ENCODE measurements around the gene MEX3D.
"Not testable (repeated sequence)": the region's sequence is repeated elsewhere in the genome, so short reads cannot be mapped to it uniquely, and the experiment has no call there.

MEX3D gene

DNA sequence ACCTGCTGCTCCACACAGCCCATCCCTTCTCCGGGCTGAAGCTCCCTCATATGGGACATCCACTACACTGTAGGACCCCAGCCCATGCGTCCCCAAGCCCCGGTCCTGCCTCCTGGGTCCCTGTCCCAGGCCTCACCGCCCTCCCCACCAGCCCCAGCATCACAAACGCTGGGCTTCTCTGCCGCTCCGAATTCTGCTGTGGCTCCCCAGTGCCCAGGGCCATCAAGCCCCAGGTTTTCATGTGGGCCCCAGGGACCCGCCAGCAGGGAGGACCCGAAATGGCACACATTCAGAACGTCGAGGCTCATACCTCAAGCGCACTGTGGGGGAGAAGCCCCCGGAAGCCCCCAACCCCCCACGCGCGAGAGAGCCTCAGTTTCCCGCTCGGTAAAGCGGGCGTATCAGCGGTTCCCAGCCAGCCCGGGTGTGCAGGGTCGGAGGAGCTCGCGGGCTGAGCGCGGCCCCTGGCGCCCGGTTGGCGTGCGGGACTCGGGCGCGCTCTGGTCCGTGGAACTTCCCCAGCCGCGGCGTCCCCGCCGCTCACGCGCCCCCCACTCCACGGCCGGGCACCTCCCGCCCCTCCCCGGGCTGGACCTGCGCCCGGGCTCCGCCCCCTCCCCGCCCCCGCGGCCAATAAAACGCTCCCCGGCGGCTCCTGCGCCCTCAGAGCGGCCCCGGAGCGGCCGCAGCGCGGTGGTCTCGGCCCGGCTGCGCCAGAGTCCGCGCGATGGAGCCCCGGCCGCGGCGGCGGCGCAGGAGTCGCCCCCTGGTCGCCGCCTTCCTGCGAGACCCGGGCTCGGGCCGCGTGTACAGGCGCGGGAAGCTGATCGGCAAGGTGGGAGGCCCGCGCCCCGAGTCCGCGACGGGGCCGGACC is 44.5 kb downstream of the MEX3D start, which contains the start of gene PLK5:
Gene PLK5 (plus strand): TSS at position 666 of the 875 bp plus-strand sequence. CDS start 2,920 bp downstream, outside the sequence.
- DNase-seq (ENCODE audit: low read depth) = no peak
- TF ChIP-seq, protein P1, sequence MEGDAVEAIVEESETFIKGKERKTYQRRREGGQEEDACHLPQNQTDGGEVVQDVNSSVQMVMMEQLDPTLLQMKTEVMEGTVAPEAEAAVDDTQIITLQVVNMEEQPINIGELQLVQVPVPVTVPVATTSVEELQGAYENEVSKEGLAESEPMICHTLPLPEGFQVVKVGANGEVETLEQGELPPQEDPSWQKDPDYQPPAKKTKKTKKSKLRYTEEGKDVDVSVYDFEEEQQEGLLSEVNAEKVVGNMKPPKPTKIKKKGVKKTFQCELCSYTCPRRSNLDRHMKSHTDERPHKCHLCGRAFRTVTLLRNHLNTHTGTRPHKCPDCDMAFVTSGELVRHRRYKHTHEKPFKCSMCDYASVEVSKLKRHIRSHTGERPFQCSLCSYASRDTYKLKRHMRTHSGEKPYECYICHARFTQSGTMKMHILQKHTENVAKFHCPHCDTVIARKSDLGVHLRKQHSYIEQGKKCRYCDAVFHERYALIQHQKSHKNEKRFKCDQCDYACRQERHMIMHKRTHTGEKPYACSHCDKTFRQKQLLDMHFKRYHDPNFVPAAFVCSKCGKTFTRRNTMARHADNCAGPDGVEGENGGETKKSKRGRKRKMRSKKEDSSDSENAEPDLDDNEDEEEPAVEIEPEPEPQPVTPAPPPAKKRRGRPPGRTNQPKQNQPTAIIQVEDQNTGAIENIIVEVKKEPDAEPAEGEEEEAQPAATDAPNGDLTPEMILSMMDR (conservative IDR thresholded peaks at IDR 0.05; ENCODE audit: low read depth, low read length) = no peak
- no peak within 1 kb of the TSS for H3K4me3 ChIP-seq (ENCODE audit: low read depth, low read length)

DNA sequence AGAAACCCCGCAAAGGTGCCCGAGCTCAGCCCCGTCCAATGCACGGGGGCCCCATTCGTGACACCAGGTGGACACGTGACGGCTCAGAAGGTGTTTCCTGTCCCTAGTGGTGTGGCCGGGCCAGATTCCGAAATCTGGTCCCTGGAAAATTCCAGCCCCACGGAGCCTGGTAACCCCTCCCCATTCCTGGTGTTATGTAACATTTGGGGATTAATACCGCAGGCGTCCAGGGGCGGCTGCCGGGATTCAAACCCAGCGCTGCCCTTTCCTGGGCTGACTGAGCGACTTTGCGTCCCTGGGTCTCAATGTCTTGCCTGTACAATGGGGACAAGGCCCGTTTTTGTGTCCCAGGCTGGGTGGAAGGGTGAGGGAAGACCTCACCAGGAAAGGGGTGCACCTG is 45.3 kb downstream of the MEX3D start:
- no peak for DNase-seq (ENCODE audit: low read depth)
- TF ChIP-seq, protein P1 (conservative IDR thresholded peaks at IDR 0.05; ENCODE audit: low read depth, low read length) = no peak

DNA sequence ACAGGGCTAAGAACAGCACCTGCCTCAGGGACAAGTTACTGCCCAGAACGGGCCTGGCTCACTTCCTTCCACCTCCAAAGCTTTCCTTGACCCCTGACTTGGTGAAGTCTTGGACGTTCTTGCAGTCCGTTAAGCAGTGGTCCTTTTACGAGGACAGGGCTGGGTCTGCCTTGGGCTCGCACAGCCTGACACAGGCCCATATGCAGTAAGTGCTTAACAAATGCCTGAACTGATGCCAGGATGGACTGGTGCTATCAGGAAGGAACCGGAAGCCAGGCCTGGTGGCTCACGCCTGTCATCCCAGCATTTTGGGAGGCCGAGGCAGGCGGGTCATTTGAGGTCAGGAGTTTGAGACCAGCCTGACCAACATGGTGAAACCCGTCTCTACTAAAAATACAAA is 46.1 kb downstream of the MEX3D start:
- no peak for DNase-seq (ENCODE audit: low read depth)
- no peak overlapping the region for H3K4me3 ChIP-seq (ENCODE audit: low read depth, low read length)
- TF ChIP-seq, protein P1 (conservative IDR thresholded peaks at IDR 0.05; ENCODE audit: low read depth, low read length) = no peak

More for the DNA sequence above, 45.3 kb downstream of the MEX3D start:
- H3K4me3 ChIP-seq (ENCODE audit: low read depth, low read length) = no peak overlapping the region

DNA sequence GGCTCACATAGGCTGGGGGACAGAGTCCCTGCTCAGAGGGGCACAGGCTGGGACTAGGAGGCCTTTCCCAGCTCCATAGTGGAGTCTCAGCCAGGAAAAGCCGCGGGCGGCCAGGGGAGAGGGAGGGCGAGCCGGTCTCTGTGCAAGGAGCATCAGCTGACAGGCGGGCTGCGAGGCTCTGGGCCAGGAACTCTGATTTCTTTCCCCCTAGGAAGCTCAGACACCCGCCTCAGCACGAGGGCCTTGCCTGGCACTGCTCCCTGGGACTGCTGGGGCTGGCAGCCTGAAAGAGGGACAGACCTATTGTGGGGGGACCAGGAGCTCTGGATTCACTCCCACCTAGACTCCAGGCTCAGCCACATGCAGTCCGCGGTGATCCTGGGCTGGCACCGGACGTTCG is 46.5 kb downstream of the MEX3D start:
- no peak for DNase-seq (ENCODE audit: low read depth)
- TF ChIP-seq, protein P1 (conservative IDR thresholded peaks at IDR 0.05; ENCODE audit: low read depth, low read length) = no peak
- no peak overlapping the region for H3K4me3 ChIP-seq (ENCODE audit: low read depth, low read length)

DNA sequence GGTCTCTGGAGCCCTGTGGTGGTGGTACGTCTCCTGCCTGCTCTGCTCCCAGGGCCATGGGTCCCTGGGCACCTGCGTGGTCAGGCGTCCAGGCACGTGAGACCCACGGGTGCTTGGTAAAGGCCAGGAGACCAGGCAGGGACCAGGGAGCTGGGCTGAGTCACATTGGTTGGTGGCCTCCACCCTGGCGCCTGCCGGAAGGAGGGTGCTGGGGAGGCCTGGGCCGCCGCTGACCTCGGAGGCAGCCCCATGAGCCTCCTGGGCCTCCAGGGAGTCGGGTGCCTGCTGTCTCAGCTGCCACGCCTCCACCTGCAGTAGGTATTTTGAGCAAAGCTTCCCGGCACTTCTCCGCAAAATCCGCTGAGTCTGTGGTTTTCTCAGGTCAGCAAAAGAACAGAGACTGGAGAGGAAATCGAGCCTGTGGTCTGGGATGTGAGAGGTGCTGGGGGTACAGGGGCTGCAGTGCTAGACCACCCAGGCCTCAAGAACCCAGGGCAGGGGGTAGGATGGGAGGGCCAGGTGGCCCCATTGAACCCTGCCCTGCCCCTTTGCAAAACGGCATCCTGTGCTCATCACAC is 47.8 kb downstream of the MEX3D start:
- DNase-seq (ENCODE audit: low read depth) = no peak
- TF ChIP-seq, protein P1 (conservative IDR thresholded peaks at IDR 0.05; ENCODE audit: low read depth, low read length) = no peak

DNA sequence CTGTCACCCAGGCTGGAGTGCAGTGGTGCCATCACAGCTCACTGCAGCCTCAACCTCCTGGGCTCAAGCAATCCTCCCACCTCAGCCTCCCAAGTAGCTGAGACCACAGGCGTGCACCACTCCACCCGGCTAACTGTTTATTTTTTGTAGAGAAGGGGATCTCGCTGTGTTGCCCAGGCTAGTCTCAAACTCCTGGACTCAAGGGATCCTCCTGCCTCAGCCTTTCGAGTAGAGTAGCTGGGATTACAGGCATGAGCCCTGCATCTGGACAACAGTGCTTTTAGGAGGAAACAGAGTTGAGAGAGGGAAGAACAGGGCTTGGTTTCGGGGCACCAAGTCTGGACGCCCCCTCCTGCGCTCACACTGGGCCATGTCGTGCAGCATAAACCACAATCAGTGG is 48.3 kb downstream of the MEX3D start:
- not testable (repeated sequence) for H3K4me3 ChIP-seq (ENCODE audit: low read depth, low read length)

More for the DNA sequence above, 47.8 kb downstream of the MEX3D start:
- H3K4me3 ChIP-seq (ENCODE audit: low read depth, low read length) = no peak overlapping the region

DNA sequence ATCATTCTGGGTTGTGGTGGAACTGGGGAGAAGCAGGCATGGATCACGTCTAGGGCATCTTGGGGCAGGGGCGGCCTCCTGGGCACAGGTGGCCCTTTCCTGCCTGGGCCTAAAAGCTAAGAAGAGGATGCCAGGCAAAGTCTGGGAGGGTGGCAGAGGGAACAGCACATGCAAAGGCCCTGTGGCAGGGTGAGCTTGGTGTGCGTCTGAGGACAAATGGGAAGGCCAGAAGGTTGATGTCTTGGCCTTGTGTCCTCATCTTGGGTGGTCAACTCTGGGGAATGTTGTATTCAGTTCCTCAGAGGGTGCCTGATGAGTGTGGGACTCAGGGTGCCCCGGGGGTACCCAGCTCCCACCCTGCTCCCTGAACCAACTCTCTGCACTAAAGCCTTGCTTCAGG is 49.7 kb downstream of the MEX3D start:
- DNase-seq (ENCODE audit: low read depth) = no peak
- H3K4me3 ChIP-seq (ENCODE audit: low read depth, low read length) = no peak overlapping the region
- TF ChIP-seq, protein P1 (conservative IDR thresholded peaks at IDR 0.05; ENCODE audit: low read depth, low read length) = no peak

More for the DNA sequence above, 48.3 kb downstream of the MEX3D start:
- not testable (repeated sequence) for DNase-seq (ENCODE audit: low read depth)
